ENCODE data around the gene MYH10.

DNA sequence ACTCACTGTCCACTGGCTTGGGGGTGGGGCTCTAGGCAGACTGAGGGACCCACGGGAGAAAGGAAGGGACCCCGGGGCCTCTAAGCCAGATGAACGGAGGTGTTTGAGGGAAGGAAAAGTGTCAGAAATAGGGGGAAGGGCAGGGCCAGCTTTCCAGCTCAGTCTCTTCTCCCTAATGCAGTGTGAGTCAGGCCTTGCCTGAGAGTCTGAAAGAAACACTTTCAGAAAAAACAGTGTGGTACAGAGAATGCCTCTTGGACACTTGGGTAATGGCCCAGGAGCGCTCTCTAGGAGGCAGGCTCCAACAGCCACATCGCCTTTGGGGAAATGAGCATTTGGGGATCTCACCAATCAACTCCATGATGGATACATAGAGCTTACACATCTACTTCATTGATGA lies 148.0 kb downstream of the MYH10 start:
- TF ChIP-seq POLR2A (IDR thresholded peaks at IDR 0.05) = no peak
- TF ChIP-seq CTCF (IDR thresholded peaks at IDR 0.05) = no peak

All from ovary (tissue), 3 donors.